Activated CD4-positive, alpha-beta T cell treated with anti-CD3 and anti-CD28 coated beads for 4 hours (primary cell): ENCODE results near the gene C6orf89.

Experiments
- DNase-seq, 2 donors: peaks; one replicate each; pipeline ENCODE4 v3.0.0-alpha.2; 2020

The C6orf89 gene

GRCh38 chr6:36885461-36886401 is at the start of gene C6orf89:
TSS of gene C6orf89 (plus strand) at chr6:36885952. CDS start at chr6:36899445, 13,493 bp downstream.
- peak; percentile 97 to 98 for DNase-seq

GRCh38 chr6:36836111-36837021 is 49.4 kb upstream of the C6orf89 start:
- no peak for DNase-seq

- no peak for DNase-seq
These were observed 48.8 kb upstream of the C6orf89 start for GRCh38 chr6:36837022-36837339.

- no peak for DNase-seq
These were observed 48.1 kb upstream of the C6orf89 start for GRCh38 chr6:36837686-36838085.

GRCh38 chr6:36838896-36839748 is 46.6 kb upstream of the C6orf89 start, which contains the start of gene CPNE5:
TSS of gene CPNE5 (minus strand) at chr6:36839444. CDS start at chr6:36839377, 67 bp downstream.
- peak; percentile 8 to 14 for DNase-seq

GRCh38 chr6:36839749-36840431 is 45.9 kb upstream of the C6orf89 start:
- DNase-seq: peak; percentile 37 to 44

GRCh38 chr6:36840432-36841403 is 45.0 kb upstream of the C6orf89 start:
- DNase-seq: peak; percentile 29 to 36

GRCh38 chr6:36841756-36842155 is 44.0 kb upstream of the C6orf89 start:
- no peak for DNase-seq

GRCh38 chr6:36843170-36843569 is 42.6 kb upstream of the C6orf89 start:
- no peak for DNase-seq

GRCh38 chr6:36844232-36845170 is 41.3 kb upstream of the C6orf89 start:
- no peak for DNase-seq

GRCh38 chr6:36845233-36845632 is 40.5 kb upstream of the C6orf89 start:
- DNase-seq: no peak

- DNase-seq: no peak
These were observed 38.6 kb upstream of the C6orf89 start for GRCh38 chr6:36847152-36847551.

- no peak for DNase-seq
These were observed 37.8 kb upstream of the C6orf89 start for GRCh38 chr6:36847991-36848390.

GRCh38 chr6:36848658-36849441 is 36.9 kb upstream of the C6orf89 start:
- no peak for DNase-seq

- no peak for DNase-seq
These were observed 35.7 kb upstream of the C6orf89 start for GRCh38 chr6:36850021-36850420.

- DNase-seq: peak in 1 of 2 donors; percentile 44
These were observed 34.6 kb upstream of the C6orf89 start for GRCh38 chr6:36851149-36851614.

GRCh38 chr6:36851626-36852025 is 34.1 kb upstream of the C6orf89 start:
- no peak for DNase-seq

- no peak for DNase-seq
These were observed 33.1 kb upstream of the C6orf89 start for GRCh38 chr6:36852481-36853147.
